ENCODE data around the gene PTPRN2.

DNA sequence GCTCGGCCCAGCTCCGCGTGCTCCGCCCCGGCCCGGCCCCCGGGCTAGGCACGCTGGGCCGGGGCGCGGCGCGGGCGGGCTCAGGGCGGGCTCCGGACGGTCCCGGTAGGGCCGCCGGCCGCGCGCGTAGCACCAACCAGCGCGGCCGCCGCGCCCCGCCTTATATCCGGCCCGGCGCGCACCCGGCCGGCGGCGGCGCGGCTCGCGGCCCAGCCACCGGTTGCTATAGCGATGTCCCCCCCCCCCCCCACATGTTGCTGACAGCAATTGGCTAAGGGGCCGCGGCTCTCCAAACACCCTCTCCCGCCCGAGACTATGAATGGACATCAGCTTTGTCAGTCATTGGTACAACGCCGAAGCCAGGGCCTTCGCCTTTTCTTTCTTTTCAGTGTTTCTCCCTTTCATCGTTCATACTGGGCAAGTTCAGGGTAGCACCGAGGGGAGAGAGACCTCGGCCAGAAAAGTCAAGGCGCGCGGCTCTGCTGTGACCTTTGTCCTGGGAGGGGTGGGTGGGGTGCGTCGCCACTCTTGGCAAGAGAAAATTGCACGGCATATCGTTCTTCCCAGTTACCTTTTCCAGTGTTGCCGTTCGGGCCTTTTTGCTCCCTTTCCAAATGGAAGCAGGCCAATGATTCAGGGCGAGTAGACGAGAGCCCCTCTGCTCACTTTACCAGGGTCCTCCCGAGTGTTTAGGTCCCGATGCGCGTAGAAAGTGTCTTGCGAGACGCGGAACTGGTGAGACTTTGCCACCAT is 896.6 kb downstream of the PTPRN2 start:
- TF ChIP-seq EZH2 (IDR thresholded peaks at IDR 0.05; ENCODE audit: low read depth, low read length, severe bottlenecking) (no peak), MAFK (IDR thresholded peaks at IDR 0.05; ENCODE audit: low read depth, low read length) (no peak), SAP30 (IDR thresholded peaks at IDR 0.05; ENCODE audit: insufficient read depth, insufficient replicate concordance, low read length) (no peak)

Data from H1 (cell line).